SHP77 (cell line): Measurements from ENCODE around the gene CLCA2.

Experiments
- DNase-seq, 2 experiments: peaks; one replicate each; lab custom pipeline; 2025; lab: John Stamatoyannopoulos, UW

The CLCA2 gene

DNA sequence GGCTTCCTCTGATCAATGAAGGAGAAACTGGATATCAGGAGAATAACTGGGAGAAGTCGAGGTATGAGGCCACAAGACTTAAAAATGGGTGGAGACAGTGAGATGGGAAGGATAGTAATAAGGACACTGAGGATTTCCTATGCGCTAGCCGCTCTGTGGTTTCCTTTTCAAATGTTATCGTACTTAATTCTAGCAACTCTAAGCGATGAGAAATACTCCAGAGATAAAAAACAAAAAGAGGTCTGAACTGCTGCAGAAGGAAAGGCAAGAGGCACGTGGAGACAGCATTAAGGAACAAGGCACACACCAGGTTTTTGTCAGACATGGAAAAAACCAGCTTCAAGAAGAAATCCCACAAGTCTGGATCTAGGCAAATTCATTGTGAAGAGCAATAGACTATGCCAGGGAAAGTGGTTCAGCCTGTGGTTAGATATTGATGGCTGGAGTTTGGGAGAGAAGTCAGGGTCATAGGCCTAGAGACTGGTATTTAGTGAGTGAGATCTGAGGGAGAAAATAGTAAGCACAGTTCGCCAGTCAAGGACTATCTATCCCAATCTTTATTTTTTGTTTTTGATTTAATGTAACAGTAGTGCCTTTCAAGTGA, 5.3 kb downstream of the CLCA2 start:
- DNase-seq, result no peak

DNA sequence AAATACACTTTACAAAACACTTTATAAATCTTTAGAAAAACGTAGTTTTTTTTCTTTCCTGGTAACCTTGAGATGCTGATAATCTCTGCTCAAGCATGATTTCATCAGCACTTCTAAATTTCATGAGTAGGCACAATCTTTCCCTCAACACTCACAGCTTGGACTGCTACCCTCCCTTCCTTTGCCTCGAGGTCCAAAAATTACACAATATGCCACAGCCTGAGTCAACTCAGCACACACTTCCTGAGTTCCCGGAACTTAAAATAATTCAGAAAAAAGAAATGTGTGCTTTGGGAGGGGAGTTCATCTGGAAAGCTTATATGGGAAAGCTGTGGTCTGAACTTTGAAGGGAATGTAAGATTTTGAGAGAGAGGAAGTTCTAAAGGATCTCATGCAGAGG, 5.9 kb downstream of the CLCA2 start:
- DNase-seq, result no peak

DNA sequence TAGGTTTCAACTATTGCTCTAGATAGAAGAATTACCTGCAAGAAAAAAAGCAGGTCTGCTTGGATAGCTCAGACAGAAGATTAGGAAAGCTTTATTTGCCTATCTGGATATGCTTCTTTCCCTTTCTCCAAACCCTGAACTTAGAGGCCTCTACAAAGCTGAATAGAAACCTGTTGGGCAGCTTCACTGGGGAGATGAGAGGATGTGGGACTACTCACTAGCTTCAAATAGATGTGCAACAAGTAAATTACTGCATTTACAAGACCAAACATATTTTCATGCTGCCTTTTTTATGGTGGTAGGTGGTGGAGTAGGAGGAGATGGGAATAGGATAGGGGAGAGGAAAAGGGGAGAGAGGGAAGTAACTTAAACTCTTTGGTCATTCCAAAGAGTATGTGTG, 6.4 kb downstream of the CLCA2 start:
- no peak for DNase-seq

DNA sequence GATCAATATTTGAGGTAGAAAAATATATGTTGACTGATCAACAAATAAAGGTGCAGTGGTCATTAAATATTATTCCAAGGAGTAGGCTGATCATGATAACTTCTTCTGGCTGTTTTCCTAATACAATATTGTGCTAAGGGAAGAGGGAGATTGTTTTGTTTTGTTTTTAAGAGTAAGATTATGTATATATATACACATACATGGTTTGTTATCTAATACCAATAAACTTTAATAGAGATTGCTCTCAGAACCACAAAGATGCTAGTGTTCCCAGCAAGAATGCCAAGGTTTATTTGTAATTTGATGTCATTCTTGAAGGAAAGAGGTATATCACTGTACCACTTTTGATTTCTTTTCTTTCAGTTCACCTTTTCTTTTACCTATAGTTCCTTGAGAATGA, 10.1 kb downstream of the CLCA2 start:
- DNase-seq, result no peak

DNA sequence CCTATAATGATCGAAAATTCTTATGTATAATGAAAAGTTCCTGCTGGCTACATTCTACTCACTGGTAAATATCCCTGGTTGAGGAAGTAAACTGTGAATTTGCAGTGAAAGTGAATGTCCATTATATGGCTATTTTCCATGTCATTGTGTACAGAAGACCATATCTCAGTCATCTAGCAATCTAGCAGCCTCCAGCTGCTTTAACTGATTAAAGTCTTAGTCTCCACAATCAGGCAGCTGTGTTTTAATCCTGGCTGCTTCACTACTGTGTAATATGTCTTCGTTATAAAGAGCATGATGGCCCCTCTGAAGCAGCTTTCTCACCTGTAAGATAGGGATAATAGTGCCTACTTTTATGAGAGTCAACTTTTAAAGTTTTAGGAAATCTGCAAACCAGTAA, 11.4 kb downstream of the CLCA2 start:
- DNase-seq, result no peak

DNA sequence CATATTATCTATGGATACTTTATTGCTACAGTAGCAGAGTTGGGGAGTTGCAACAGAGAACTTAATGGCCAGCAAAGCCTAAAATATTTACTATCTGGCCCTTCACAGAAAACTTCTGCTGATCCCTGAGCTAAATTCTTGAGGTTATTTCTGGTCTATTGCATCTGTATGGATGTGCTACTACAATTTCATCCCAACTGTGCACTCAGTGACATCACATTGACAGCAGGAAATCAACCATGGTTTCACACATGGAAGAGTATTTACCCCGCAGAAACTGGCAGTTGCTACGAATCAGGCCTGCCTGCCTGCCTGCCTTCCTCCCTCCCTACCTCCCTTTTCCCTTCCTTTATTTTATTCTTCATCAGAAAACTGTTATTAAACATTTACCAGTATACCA, 12.1 kb downstream of the CLCA2 start:
- no peak for DNase-seq

DNA sequence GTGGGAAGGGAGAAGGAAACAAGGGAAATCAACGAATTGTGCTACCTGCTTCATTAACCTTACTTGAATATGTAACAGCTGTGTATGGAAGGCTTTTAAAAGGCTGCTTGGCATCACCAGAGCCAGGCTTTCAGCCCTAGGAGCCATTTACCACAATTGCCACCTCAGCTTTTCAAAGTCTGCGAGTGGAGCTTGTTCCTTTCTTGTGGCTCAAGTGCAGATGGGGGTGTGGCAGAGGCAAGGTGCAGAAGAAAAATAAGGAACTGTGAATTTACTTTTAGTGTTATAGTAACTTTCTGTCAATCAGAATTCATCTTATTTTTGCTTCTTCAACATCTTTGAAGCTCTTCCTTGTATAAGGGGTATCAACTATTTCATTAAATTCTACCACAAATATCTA, 17.6 kb downstream of the CLCA2 start:
- DNase-seq, result no peak

DNA sequence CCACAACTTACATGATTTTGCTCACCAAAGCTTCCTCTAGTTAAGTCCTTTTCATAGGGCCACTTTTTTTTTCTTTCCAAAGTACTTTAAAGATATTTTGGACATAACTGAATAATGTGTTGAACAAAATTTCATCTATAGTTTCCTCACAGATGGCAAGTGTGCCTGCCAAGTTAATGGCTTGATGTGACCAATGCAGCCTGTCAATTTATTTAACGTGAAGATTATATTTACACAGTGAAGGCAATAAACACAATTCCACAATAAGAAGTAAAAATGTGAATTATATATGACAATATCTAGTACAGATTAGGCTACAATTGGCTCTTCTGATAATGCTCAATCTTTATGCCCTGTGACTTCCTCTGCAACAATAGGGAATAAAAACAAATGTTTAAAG, 18.0 kb downstream of the CLCA2 start:
- no peak for DNase-seq

DNA sequence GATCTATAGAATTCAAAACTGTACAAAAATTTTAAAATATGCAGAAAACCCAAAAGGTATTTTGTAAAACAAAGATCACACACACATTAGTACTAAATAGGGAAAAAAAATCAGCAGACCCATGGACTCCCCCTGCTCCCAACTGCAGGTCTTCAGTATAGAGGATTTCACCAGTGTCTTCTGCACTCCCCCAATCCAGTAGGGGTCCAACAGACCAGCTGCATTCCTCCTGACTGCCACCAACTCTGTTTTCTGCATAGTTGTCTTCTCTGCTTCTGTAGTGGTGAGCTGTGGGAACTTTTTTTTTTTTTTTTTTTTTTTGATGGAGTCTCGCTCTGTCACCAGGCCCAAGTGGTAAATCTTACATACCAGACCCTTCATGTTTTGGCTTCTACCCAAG, 21.9 kb downstream of the CLCA2 start:
- no peak for DNase-seq

DNA sequence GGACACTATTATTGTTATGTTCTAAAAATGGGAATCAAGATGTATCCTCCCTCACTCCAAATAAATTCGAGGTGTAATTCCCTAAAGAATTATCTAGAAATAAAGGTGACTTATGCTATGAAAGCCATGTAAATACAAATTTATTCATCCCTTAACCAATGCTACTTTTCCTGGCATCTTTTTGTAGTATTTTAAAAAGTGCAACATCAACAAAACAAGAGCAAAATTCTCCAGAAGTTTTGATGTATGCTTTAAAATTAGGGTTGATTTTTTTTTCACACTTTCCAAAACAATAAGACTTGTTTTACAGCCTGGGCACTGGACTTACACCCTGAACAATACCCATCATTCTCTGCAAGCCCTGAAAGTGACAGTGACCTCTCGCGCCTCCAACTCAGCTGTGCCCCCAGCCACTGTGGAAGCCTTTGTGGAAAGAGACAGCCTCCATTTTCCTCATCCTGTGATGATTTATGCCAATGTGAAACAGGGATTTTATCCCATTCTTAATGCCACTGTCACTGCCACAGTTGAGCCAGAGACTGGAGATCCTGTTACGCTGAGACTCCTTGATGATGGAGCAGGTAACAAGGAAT, 23.3 kb downstream of the CLCA2 start:
- DNase-seq, result no peak

DNA sequence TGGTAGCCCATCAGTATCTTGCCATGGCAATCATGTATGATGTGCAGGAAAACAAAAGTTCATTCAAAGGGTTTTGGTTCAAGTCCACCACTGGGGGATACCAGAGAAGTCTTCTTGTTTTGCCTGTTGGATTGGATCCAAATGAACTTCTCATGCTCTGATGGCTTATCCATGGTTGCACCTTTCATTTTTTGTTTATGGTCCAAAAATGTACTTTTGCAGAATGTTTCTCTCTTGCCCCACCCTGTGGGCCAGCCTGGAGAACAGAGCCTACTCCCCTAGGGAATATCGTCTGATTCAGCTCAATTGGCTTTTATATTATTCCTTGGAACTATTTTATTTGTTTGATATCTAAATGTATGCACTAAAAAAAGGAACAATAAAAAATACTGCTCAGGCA, 24.7 kb downstream of the CLCA2 start:
- DNase-seq, result no peak

DNA sequence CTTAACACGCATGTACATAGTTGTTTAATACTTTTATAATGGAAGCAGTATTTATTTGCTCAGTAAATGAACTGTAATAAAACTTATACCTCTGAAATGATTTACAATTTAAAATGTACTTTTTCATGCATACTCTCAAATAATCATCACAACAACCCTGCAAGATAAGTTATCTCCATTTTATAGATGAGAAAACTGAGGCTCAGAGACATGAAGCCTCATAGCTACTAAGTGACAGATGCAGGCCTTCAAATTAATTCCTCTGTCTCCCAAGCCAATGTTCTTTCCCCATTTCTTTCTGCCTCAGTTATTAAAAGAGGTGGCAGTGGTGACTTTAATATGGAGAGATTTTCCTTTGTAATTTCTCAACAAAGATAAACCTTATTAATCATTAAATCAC, 25.1 kb downstream of the CLCA2 start:
- no peak for DNase-seq

DNA sequence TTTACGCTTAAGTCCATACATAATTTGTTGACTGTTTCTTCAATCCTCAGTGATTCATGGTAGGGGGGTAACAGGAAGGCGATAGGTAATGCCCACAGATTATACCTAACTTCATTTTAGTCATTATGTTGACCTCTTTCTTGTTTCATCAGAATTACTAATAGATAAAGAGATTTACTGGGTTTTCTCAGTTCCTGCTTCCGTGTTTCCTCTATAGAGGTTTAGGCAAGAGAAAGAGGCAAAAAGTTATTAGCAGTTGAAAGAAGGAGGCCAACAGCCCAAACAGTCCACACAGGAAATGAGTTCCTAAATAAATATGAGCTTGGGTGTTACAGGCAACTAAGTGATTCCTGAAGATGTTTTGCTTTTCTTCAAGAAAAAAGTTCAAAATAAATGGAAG, 26.9 kb downstream of the CLCA2 start:
- DNase-seq, result no peak

DNA sequence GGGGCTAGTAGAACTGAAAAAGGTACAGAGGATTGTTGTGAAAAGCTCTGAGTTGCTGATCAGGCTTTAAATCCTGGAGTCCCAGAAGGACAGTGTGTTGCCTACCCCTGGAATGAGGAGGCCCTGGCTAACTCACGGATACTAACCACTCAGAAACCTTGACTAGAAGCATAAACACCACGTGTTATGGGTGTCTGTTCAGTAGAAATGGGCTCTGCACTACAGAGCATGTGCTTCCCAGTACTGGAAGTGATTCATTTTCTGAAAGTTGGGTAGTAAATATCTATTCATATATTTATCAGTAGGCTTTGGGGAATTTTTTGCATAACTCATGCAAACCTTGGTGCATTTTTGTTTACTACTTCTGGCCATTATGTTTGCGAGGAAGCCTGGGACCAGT, 29.7 kb downstream of the CLCA2 start:
- no peak for DNase-seq

DNA sequence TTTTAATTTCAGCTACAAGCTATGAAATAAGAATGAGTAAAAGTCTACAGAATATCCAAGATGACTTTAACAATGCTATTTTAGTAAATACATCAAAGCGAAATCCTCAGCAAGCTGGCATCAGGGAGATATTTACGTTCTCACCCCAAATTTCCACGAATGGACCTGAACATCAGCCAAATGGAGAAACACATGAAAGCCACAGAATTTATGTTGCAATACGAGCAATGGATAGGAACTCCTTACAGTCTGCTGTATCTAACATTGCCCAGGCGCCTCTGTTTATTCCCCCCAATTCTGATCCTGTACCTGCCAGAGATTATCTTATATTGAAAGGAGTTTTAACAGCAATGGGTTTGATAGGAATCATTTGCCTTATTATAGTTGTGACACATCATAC, 31.1 kb downstream of the CLCA2 start:
- DNase-seq, result no peak

DNA sequence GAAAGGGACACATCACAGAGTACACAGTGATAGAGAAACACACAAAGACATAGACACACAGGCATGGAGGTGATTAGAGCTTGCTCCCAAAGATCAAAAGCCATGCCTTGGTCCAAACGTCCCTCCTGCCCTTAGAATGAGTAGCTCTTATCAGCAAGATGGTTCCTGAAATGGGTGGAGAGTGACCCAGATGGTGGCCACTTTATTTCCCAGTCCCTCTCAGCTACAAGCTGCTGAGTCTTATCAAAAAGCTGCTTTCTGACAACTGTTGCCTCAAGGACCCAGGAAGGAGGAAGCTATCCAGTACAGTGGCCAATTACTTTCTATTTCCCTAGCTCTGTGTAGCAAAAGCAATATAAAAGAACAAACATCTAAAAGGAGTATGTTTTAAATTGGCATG, 37.0 kb downstream of the CLCA2 start:
- no peak for DNase-seq

DNA sequence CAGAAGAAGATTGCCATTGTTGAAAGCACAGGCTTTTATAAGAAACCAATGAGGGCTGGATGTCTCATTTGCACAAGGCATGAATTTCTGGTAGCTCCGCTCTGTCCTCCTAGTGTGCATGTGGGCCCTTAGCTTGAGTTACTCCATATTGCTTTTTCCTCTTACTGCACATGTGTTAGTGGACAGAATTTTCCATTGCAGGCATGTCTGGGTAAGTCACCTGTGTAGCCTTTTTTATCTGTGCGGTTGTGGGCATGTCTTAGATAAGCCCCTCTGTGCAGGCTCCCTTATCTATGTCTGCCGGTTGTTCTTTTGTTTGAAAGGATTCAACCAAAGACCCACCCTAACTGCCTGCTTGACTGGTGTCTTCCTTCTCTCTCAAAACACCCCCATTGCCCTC, 37.5 kb downstream of the CLCA2 start:
- no peak for DNase-seq

DNA sequence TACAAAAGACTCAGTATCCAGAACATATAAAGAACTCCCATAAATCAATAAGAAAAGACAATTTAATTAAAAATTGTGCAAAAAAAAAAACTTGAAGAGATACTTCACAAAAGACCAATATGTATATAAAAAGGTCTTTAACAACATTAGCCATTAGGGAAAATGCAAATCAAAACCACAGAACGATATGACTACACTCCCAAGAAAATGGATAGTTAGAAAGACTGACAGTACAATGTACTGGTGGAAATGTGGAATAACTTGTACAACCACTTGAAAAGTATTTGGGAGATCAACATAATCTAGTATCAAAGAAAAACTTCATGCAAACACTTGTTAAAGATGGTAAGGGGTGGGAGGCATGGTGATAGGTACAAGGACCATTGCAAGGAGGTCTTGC, 40.8 kb downstream of the CLCA2 start:
- no peak for DNase-seq

DNA sequence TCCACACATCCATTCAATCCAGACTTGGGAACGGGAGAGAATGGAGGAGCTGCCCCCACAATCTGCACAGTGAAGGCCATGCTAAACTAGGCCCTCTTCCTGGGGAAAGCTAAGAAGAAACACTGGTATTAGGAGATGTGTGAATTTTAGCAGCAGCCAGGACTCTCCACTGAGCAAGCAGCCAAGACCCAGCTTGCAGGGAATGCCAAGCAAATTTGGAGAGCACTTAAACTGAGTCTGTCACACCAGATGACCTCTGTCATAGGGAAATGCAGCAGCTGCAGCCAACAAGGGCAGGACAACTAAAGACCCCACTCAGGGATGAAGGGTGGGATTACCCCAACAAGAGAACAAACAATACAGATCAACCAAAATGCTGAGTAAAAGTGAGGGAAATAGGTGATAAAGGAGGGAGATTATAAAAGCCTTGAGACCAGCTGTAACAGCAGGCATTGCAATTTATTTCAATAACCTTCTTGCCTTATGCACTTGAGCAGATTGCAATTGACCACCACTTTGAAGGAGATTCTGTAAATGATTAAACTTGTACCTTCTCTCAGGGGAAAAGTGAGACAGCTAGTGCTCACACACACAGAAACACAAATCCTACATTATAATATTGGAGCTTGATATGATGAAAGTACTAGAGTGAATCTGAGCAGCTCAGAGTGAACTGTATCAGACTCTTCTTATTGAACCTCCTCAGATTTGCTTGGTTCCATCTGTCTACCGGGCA, 42.3 kb downstream of the CLCA2 start:
- no peak for DNase-seq

DNA sequence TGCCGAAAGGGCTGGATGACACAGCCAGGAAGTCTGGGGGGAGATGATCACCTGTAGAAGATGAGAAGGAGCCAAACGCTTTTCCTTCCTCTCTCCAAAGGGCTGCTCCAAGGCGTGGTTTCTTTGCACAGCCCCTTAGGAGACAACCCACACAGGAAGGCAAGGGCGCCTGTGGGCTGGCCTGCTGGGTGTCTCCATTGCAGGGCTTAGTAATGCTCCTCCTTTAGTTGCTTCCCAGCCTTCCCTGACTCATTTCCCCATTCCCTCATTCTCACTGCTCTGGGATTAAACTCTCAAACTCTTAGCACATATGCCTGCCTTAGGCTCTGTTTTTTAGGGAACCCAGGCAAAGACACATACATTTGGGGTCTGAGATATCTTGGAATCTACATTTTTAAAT, 43.0 kb downstream of the CLCA2 start:
- DNase-seq, result no peak

DNA sequence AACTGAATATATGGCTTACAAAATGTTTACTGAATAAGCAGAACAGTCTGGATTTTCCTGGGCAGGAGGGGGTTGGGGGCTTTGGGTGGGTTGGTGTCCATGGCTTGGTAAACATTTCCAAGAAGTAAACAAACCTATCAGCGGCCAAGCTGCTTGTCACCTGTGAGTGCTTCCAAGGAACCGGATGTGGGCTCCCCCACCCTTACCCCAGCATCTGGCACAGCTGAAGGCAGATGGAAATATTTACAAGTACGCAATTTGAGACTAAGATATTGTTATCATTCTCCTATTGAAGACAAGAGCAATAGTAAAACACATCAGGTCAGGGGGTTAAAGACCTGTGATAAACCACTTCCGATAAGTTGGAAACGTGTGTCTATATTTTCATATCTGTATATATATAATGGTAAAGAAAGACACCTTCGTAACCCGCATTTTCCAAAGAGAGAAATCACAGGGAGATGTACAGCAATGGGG, 44.6 kb downstream of the CLCA2 start, which contains the start of gene CLCA1:
Gene CLCA1 (plus strand): TSS at position 427 of the 477 bp plus-strand sequence. CDS start 45 bp downstream, at position 472.
- DNase-seq, result no peak

DNA sequence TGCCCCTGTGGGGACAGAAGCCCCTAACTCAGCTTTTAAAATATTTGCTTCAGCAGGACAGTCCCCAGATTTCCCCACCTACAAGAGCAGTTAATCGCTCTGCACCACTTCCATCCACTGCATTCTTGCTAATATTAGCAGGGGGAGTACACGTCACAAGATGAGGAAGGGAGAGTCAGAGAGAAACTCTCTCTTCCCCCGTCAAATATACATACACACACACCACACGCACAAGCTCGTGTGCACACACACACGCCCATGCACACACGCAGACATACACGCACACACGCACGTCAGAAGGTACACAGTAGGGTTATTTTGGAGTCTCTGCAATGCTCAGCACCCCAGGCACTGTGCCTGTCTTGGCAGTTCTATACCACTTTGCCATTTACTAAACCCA, 46.9 kb downstream of the CLCA2 start:
- DNase-seq, result no peak

DNA sequence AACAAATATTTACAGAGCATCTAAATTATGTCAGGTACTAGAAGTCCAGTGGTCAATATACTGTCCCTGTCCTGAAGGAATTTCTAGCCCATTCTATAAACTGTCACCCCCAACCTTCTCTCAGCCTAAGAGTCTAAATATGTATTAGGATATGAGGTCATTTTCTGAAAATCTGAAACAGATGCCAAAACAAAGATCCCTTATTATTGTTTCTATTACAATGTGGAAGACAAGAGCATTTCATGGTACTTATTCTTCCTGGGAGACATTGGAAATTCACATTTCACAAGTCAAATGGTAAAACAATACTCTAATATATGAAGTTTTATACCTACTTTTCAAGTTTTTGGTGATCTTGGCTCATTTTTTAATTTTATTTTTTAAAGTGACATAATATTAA, 47.3 kb downstream of the CLCA2 start:
- DNase-seq, result no peak

DNA sequence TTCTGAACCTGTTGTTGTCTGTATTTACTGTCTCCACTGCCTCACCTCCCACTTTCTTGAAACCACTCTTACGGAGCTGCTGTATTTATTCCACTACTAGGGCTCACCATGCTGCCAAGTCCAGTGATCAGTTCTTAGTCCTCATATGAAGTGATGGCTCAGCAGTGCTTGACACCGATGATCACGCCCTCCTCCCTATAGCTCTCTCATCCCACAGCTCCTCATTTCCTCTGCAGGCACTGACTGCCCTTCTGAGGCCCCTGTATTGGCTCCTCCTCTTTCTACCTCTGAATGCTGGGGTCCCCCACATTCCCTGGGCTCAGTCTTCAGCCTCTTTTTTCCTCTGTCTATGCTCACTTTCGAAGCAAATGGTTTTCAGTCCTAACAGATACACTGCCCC, 48.2 kb downstream of the CLCA2 start:
- no peak for DNase-seq
